Panc1 (cell line): ENCODE results near the gene COL11A1. TPM values are rescaled to one million over a fixed set of nuclear protein-coding genes. Genes with fewer than 3 reads are reported as not detected.
A peak's percentile ranks its signal among the peaks of the same experiment; 100 is the strongest.

Experiments used
- ATAC-seq: fragments of 200-7000 bp; cut with Tn5 transposase; 2 replicates; pipeline ENCODE4 v1.9.1; 2020; ENCODE audit warnings: mild to moderate bottlenecking, moderate library complexity
- BruUV-seq: library from RNA; stranded (reverse); fragments of 400-500 nt; replicated peaks from 2 replicates; lab custom pipeline; 2021; lab: Mats Ljungman, UMichigan
- CTCF ChIA-PET: fragments of 300-600 bp; sonication (Branson Sonifier 250); formaldehyde crosslinking; loops from one replicate; lab custom pipeline; 2022; ENCODE audit warnings: antibody characterized with exemption; lab: Charles Lee
- POLR2A ChIA-PET: fragments of 300-600 bp; sonication (Branson Sonifier 250); formaldehyde crosslinking; loops from one replicate; lab custom pipeline; 2022; ENCODE audit warnings: antibody characterized with exemption; lab: Charles Lee
- DNase-seq: peaks from one replicate; pipeline ENCODE4 v3.0.0-alpha.2; 2010; ENCODE audit warnings: low read depth, low spot score
- H3K27ac ChIP-seq: 2 replicates; pipeline ENCODE4 v1.5.1; 2011; ENCODE audit warnings: mild to moderate bottlenecking, low read length, inconsistent platforms
- H3K27me3 ChIP-seq: fragments of 200-500 bp; sonication (Bioruptor generic); 2 replicates; pipeline ENCODE4 v1.6.0; 2014; ENCODE audit warnings: low read length, inconsistent platforms; ENCODE audit not compliant: control insufficient read depth, insufficient read depth
- H3K36me3 ChIP-seq: fragments of 200-500 bp; sonication (Bioruptor generic); 2 replicates; pipeline ENCODE4 v1.5.1; 2014; ENCODE audit warnings: inconsistent platforms, mild to moderate bottlenecking, low read length, moderate library complexity; ENCODE audit not compliant: control insufficient read depth, insufficient read depth
- H3K4me1 ChIP-seq: 2 replicates; pipeline ENCODE4 v1.5.1; 2011; ENCODE audit warnings: inconsistent platforms, mild to moderate bottlenecking, low read length, moderate library complexity; ENCODE audit not compliant: control insufficient read depth, insufficient read depth
- H3K4me3 ChIP-seq, 2 experiments: 2 replicates each; pipeline ENCODE4 v1.5.1; 2011 to 2012; ENCODE audit warnings: low read depth in 2 of 2, low read length in 2 of 2, mild to moderate bottlenecking in 2 of 2, inconsistent platforms in 1 of 2, moderate library complexity in 1 of 2
- H3K9me3 ChIP-seq: fragments of 200-500 bp; sonication (Bioruptor generic); 2 replicates; pipeline ENCODE4 v1.5.1; 2014; ENCODE audit warnings: low read depth, mild to moderate bottlenecking, inconsistent platforms, low read length, moderate library complexity; ENCODE audit not compliant: control insufficient read depth, insufficient read depth
- CTCF ChIP-seq: fragments of 450-650 bp; IDR thresholded peaks from 2 replicates; pipeline ENCODE4 v1.5.1; 2017; ENCODE audit warnings: mild to moderate bottlenecking
- POLR2AphosphoS5 ChIP-seq: IDR thresholded peaks from 2 replicates; pipeline ENCODE4 v1.6.1; 2012; ENCODE audit warnings: mild to moderate bottlenecking, low read depth, low read length, moderate library complexity
- REST ChIP-seq, 2 experiments: IDR thresholded peaks; 2 replicates each; pipeline ENCODE4 v1.6.1; 2011 to 2012; ENCODE audit warnings: low read depth in 2 of 2, control low read depth in 1 of 2, low read length in 1 of 2, mild to moderate bottlenecking in 1 of 2, moderate library complexity in 1 of 2; ENCODE audit not compliant: insufficient read depth in 1 of 2
- SIN3A ChIP-seq: IDR thresholded peaks from 2 replicates; pipeline ENCODE4 v1.6.1; 2012; ENCODE audit warnings: low read depth, mild to moderate bottlenecking, low read length, moderate library complexity, borderline replicate concordance; ENCODE audit not compliant: insufficient read depth
- TCF7L2 ChIP-seq: IDR thresholded peaks from 2 replicates; pipeline ENCODE4 v1.6.1; 2011; ENCODE audit warnings: mild to moderate bottlenecking, low read depth, low read length, inconsistent platforms
- in situ Hi-C: cut with HindIII; loops from 2 replicates; pipeline ENCODE4 v1.10.0; 2016; ENCODE audit warnings: low sequenced_read_pairs, low pct_unique_long_range_greater_than_20kb
- intact Hi-C: fragments of 100-400 bp; cut with micrococcal nuclease; formaldehyde crosslinking; loops from one replicate; pipeline ENCODE4 v1.10.0; 2022; ENCODE audit not compliant: unreplicated experiment
- total RNA-seq: library from RNA; stranded (reverse); gene quantifications from one replicate; pipeline ENCODE4 v1.2.1, GENCODE V29; 2021; ENCODE audit not compliant: unreplicated experiment

COL11A1 gene
- total RNA-seq, 1 experiment from 2014 or later = 106 TPM

DNA sequence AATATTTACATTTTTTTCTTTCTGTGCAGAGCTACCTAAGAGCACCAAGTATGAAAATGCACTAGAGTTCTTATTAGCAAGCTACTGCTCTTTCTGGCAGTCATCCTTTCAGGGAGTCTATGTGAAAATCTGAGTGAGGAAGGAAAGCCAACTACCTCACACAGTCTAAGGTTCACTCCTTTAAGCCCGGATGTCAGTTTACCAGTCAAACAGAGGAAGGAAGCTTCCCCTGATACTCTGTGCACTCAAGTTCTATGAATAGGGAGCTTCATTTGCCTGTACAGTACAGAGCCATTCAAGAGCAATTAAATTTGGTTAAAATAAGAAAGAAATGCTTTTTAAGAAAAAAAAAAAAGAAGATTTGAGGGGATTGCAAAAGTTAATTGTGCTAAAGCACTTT lies 6.9 kb downstream of the COL11A1 start:
- H3K4me1 ChIP-seq = no peaks in the 10 kb centered on the region; the same call in none of the 2 replicates
- in situ Hi-C loops (no loop called here), intact Hi-C loops (loop anchor here (5.0 kb wide), 1 partner anchor 361 kb away; no protein-coding TSS in a partner anchor)
- no TSS peak for BruUV-seq
- peak overlapping the region; percentile 57; the same call in 1 of the 2 replicates for H3K27ac ChIP-seq
- TF ChIP-seq REST (IDR thresholded peaks at IDR 0.05; ENCODE audit: insufficient read depth in 1 of 2, low read depth in 2 of 2, low read length in 1 of 2) (no peak), POLR2AphosphoS5 (no peak), CTCF (no peak)
- DNase-seq = no peak
- ATAC-seq = 0 out of 2 replicates have a peak, but pooled peaks have one; percentile 53
- ChIA-PET CTCF (no interaction called here), POLR2A (interaction anchor here (0.7 kb wide), 1 partner anchor 434 kb away, joined by 4 read pairs; no protein-coding TSS in a partner anchor)
- H3K4me3 ChIP-seq = no peak overlapping the region
- H3K27me3 ChIP-seq = no peaks in the 10 kb centered on the region
- no peaks in the 10 kb centered on the region for H3K36me3 ChIP-seq
- H3K9me3 ChIP-seq = no peaks in the 10 kb centered on the region

DNA sequence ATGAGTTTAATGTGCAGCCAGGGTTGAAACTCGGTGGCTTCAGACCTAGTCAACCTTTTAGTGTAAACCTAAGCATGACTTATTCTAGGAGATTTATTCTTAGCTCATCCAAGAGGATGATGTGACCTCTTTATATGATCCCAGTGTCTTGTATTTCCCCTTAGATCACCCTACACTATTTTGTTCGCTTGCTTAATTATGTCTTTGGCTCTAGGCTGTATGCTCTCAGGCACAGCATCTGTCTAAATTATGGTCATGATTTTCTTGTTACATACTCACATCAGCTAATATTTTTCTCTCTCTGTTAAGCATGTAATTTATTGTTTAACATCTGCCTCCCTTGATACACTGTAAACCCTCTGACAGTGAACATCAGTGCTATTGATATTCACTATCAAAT lies 19.1 kb downstream of the COL11A1 start:
- BruUV-seq = no TSS peak

More for the DNA sequence above, 19.1 kb downstream of the COL11A1 start:
- H3K4me3 ChIP-seq = no peak overlapping the region
- no peaks in the 10 kb centered on the region for H3K36me3 ChIP-seq
- TF ChIP-seq TCF7L2 = no peak
- no peak for TF ChIP-seq CTCF
- TF ChIP-seq SIN3A = no peak
- no peak for TF ChIP-seq REST (IDR thresholded peaks at IDR 0.05; ENCODE audit: insufficient read depth in 1 of 2, low read depth in 2 of 2, low read length in 1 of 2)
- no peak for TF ChIP-seq POLR2AphosphoS5
- ChIA-PET POLR2A (no interaction called here), CTCF (interaction anchor here (0.6 kb wide), 1 partner anchor 11 kb away, joined by 3 read pairs; no protein-coding TSS in a partner anchor)
- H3K27me3 ChIP-seq = no peaks in the 10 kb centered on the region
- H3K9me3 ChIP-seq = no peaks in the 10 kb centered on the region
- H3K4me1 ChIP-seq = no peaks in the 10 kb centered on the region; the same call in 1 of the 2 replicates
- intact Hi-C loops = no loop called here
- ATAC-seq = no peak
- DNase-seq = no peak
- H3K27ac ChIP-seq = no peak overlapping the region; the same call in 1 of the 2 replicates
- in situ Hi-C loops = no loop called here
